NAMALWA (cell line): ENCODE results near the gene DENND4C.
"Not testable (repeated sequence)": the region's sequence is repeated elsewhere in the genome, so short reads cannot be mapped to it uniquely, and the experiment has no call there.

ENCODE experiments used
- DNase-seq: peaks from one replicate; pipeline ENCODE4 v3.0.0-alpha.2; 2015; ENCODE audit warnings: low spot score

Gene DENND4C

DNA sequence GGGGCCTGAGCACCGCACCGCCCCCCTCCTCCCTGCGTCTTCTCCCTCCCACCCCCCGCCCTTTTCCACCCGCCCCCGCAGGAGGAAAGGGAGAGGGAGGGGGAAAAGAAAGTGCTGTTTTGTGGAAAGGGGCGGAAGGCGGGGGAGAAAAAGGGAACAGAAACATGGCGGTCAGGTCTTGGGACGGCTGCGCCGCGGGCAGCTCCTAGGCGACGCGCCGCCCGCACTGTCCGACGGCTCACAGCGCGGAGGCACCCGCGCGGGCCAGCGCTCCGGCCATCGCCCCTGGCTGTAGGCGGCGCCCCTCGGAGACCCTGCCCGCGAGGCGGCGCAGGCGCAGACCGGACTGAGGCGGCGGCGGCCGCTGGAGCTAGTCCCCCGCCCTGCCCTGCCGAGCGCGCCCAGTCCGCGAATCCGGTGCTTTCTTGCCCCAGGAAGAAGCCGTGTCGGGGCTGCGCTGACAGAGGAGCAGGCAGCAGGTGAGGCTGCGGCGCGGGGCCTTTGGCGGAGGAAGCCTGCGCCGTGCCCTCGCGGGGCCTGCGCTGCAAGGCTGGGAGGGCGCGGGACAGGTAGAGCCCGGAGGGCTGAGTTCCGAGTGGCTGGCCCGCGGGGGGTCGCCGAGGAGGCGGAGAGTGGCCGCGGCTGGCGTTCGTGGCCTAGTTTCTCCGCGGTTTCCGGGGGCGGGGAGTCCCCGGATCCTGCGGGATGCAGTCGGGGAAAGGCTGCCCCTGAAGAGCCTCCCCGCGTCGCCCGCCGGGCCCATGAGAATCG, at the start of gene DENND4C:
TSS of gene DENND4C (plus strand) at position 339 of the 771 bp plus-strand sequence. CDS start 45,482 bp downstream, outside the sequence.
- peak; percentile 88 for DNase-seq

DNA sequence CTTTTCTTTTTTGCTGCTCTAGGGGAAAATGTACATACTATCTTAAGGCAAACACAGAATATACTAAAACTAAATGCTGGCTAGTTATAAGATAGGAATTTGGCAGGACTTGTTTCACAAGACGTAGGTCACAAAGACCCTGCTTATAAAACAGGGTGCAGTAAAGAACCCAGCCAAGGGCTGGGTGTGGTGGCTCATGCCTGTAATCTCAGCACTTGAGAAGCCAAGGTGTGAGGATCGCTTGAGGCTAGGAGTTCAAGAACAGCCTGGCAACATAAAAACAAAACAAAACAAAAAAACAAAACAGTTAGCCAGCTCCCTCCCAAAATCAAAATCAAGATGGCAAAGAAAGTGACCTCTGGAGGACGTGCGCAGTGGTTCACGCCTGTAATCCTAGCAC, 49.5 kb upstream of the DENND4C start:
- DNase-seq, result no peak

DNA sequence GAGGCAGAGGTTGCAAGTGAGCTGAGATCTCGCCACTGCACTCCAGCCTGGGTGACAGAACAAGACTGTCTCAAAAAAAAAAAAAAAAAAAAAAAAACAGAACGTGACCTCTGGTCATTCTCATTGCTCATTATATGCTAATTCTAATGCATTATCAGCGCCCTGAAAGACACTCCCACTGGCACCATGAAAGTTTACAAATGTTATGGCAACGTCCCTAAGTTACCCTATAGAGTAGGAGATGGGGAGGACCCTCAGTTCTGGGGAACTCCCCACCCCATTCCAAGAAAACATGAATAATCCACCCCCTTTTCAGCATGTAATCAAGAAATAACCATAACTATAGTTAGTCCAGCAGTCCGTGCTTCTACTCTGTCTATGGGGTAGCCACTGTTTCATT, 48.9 kb upstream of the DENND4C start:
- no peak for DNase-seq

- DNase-seq, result peak; percentile 35
Measured at GRCh38 chr9:19184144-19184917, 46.2 kb upstream of the DENND4C start.

GRCh38 chr9:19185191-19185590, 45.3 kb upstream of the DENND4C start:
- DNase-seq, result no peak

- DNase-seq, result no peak
Measured at GRCh38 chr9:19186232-19186631, 44.3 kb upstream of the DENND4C start.

DNA sequence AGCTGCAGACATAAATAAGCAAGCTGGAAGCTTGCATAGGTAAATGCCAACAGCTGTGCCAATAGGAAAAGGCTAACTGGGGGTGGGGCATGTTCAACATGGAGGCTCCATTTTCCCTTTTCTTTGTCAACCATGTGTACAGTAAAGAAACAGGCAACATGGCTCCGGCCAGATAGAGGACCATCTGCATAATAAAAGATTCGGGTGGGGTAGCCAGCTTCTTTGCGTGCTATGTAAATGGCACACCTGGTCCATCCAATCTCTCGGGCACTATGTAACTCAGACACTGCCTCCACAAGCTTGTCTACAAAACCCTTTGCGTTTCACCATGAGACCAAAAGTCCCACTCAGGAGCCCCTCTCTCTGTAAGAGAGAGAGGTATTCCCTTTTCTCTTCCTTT, 41.7 kb upstream of the DENND4C start:
- DNase-seq, result no peak

GRCh38 chr9:19192202-19193028, 38.1 kb upstream of the DENND4C start:
- no peak for DNase-seq

DNA sequence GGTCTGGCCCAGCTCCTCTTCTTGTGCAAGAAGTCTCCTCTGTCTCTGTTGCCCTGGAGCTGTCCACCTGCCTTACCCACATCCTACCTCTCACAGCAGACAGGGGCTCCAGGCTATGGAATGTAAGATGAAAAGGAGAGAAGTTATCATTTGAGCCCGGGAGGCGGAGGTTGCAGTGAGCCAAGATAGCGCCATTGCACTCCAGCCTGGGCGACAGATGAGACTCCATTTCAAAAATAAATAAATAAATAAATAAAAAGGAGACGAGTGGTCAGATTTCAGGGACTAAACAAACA, 37.5 kb upstream of the DENND4C start:
- DNase-seq, result no peak

DNA sequence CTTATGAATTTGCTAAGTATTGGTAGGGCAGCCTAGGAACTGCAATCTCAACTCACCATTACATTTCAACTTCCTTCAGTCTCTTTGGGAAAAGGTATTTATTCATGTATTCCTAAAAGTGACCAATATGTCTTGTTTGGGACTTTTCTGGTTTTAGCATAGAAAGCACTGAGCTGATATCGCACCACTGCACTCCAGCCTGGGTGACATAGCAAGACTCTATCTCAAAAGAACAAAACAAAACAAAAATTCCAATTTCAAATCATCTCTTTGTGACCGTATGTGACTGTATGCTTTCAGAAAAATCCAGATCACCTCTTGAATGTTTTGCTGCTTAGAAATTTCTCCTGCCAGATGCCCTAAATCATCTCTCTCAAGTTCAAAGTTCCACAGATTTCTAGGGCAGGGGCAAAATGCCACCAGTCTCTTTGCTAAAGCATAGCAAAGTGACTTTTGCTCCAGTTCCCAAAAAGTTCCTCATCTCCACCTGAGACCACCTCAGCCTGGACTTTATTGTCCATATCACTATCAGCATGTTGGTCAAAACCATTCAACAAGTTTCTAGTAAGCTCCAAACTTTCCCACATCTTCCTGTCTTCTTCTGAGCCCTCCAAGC, 37.0 kb upstream of the DENND4C start:
- not testable (repeated sequence) for DNase-seq

DNA sequence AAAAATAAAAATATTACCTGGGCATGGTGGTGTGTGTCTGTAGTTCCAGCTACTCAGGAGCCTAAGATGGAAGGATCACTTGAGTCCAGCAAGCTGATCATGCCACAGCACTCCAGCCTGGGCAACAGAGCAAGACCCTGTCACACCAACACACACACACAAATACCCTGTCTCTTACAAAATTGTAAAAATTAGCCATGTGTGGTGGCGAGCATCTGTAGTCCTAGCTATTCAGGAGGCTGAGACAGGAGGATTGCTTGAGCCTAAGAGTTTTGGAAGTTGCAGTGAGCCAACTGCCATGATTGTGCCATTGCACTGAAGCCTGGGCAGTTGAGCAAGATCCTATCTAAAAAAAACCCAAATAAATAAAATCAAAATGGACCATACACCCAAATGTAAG, 32.1 kb upstream of the DENND4C start:
- no peak for DNase-seq

- DNase-seq, result no peak
Measured at GRCh38 chr9:19199012-19199411, 31.5 kb upstream of the DENND4C start.

GRCh38 chr9:19200229-19200628, 30.3 kb upstream of the DENND4C start:
- no peak for DNase-seq

GRCh38 chr9:19201899-19202891, 28.3 kb upstream of the DENND4C start:
- no peak for DNase-seq

DNA sequence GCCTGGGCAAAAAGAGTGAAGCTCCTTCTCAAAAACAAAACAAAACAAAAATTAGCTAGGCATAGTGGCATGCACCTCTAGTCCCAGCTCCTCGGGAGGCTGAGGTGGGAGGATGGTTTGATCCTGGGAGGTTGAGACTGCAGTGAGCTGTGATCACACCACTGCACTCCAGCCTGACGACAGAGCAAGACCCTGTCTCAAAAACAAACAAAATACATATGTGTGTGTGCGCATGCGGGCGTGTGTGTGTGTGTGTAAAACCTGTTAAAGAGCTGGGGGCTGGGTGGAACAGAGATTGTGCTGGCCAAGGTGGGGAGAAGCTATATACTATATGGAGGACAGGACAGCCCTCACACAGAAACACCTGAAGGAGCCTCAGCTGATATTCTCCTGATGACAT, 27.4 kb upstream of the DENND4C start:
- no peak for DNase-seq

- DNase-seq, result no peak
Measured at GRCh38 chr9:19208653-19209052, 21.8 kb upstream of the DENND4C start.

DNA sequence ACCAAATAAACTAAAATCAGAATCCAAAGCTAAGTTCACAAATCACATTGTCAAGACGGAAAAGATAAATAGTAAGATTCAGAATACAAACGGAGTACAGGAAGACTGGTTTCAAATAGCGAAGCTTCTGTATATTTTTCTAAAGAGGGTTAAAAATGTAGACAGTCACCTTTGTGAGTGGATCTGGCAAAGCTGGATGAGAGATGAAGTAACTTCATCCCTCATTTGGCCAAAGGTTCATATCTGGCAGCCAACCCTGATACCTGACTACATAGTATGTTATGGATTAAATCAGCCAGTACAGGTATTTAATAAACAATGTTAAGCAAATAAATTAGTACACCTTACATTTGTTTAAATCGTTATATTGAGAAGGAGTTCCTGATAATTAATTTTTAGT, 21.3 kb upstream of the DENND4C start:
- DNase-seq, result no peak

- DNase-seq, result no peak
Measured at GRCh38 chr9:19213823-19214222, 16.7 kb upstream of the DENND4C start.

DNA sequence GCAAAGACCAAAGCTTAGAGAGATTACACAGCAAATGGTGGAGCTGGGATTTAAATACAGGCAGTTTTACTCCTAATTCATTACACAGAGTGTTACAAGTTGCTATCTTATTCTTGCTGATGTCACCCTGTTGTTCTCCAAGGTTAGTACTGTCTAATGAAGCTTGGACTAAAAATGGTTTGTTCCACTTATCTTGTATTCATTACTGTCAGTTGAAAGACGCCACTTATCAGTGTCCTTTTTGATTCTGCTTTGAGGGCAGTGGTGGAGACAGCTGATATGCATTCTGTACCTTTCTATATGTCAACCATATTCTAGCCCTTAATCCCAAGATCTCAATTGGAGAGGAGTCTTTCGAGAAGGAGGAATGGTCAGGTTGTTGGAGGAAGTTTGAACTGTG, 14.0 kb upstream of the DENND4C start:
- no peak for DNase-seq

DNA sequence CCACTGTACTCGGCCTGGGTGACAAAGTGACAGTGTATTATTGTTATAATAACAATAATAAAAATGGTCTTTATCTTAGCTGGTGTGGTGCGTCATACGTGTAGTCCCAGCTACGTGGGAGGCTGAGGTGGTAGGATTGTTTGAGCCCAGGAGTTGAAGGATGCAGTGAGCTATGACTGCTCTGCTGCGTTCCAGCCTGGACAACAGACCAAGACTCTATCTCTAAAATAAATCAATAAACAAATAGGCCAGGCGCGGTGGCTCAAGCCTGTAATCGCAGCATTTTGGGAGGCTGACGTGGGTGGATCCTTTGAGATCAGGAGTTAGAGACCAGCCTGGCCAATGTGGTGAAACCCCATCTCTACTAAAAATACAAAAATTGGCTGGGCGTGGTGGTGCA, 9.2 kb upstream of the DENND4C start:
- DNase-seq, result no peak

DNA sequence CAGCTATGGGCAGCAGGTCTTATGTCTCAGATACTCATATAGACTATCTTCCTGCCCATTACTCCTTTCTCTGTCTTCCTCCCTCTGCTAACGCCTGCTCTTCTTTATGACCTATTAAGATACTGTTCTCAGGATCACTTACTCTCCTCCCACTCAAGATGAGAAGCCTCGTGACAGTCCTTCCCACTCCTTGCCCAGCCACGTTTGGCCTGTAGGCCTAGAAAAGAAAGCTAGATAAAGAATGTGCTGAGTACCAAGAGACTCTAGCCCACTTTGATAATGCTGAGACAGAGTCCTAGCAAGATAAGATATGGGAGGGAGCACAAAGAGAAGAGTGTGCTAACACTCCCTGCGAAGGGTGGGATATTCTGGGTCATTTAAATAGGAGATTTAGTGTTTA, 6.8 kb upstream of the DENND4C start:
- no peak for DNase-seq
